ENCODE data around the gene TIMM17B. TPM values are rescaled to one million over a fixed set of nuclear protein-coding genes. Genes with fewer than 3 reads are reported as not detected.

Gene TIMM17B
- total RNA-seq, 2 donors from 2014 or later: 44.6 to 46.7 TPM

GRCh38 chrX:48852857-48853256 lies 44.7 kb downstream of the TIMM17B start:
- no peak for DNase-seq
- no peak for ATAC-seq
- intact Hi-C loops (cut with DNase I, micrococcal nuclease): no loop called here

GRCh38 chrX:48848847-48849246 lies 48.7 kb downstream of the TIMM17B start:
- DNase-seq (no peak), ATAC-seq (no peak)
- intact Hi-C loops (cut with DNase I, micrococcal nuclease): no loop called here

Other genes with a start within 250 kb of the TIMM17B start
- gene WAS, start 214.0 kb downstream of the TIMM17B start, total RNA-seq: 1 to 10 TPM; 2.4 to 6.6 TPM
- gene SUV39H1, start 201.0 kb downstream of the TIMM17B start, total RNA-seq: 1 to 10 TPM; 3.1 to 5.0 TPM
- gene GLOD5, start 136.0 kb downstream of the TIMM17B start, total RNA-seq: 10 to 100 TPM in 1 of 2 donors, 1 to 10 TPM in 1; 9.5 to 11.4 TPM
- not detected for gene GATA1, start 111.2 kb downstream of the TIMM17B start, total RNA-seq
- gene HDAC6, start 95.7 kb downstream of the TIMM17B start, total RNA-seq: 10 to 100 TPM; 78.9 to 91.8 TPM
- gene ERAS, start 71.3 kb downstream of the TIMM17B start, total RNA-seq: not detected
- 10 to 100 TPM in 1 of 2 donors, 1 to 10 TPM in 1; 8.8 to 21.4 TPM for gene PCSK1N, start 62.2 kb downstream of the TIMM17B start, total RNA-seq
- 10 to 100 TPM; 68.8 to 70.5 TPM for gene PQBP1, start 162 bp upstream of the TIMM17B start, total RNA-seq
- 10 to 100 TPM; 50.0 to 60.6 TPM for gene SLC35A2, start 13.9 kb upstream of the TIMM17B start, total RNA-seq
- 10 to 100 TPM; 11.6 to 20.4 TPM for gene PIM2, start 21.3 kb upstream of the TIMM17B start, total RNA-seq
- 10 to 100 TPM; 37.2 to 44.2 TPM for gene OTUD5, start 59.8 kb upstream of the TIMM17B start, total RNA-seq
- gene KCND1, start 74.1 kb upstream of the TIMM17B start, total RNA-seq: under 1 TPM; 0.61 to 0.76 TPM
- gene GRIPAP1, start 104.5 kb upstream of the TIMM17B start, total RNA-seq: 10 to 100 TPM; 37.1 to 45.0 TPM
- 10 to 100 TPM; 23.2 to 26.6 TPM for gene TFE3, start 145.6 kb upstream of the TIMM17B start, total RNA-seq
- gene CCDC120, start 161.2 kb upstream of the TIMM17B start, total RNA-seq: 10 to 100 TPM; 15.0 to 15.7 TPM
- gene PRAF2, start 176.2 kb upstream of the TIMM17B start, total RNA-seq: 1 to 10 TPM; 4.2 to 5.9 TPM
- gene WDR45, start 182.1 kb upstream of the TIMM17B start, total RNA-seq: 10 to 100 TPM; 39.7 to 57.7 TPM
- gene GPKOW, start 226.0 kb upstream of the TIMM17B start, total RNA-seq: 10 to 100 TPM; 21.7 to 23.8 TPM